Naive B cell (primary cell): ENCODE data around the gene RHOU. TPM values are rescaled to one million over a fixed set of nuclear protein-coding genes. Genes with fewer than 3 reads are reported as not detected.

Experiments
- ATAC-seq, 2 donors: fragments of 150-1000 bp; cut with Tn5 transposase; 2 replicates each; pipeline ENCODE4 v1.10.0; 2021; ENCODE audit warnings: low read depth in 2 of 2, mild to moderate bottlenecking in 2 of 2, moderate library complexity in 2 of 2
- DNase-seq: peaks from one replicate; pipeline ENCODE4 v3.0.0; 2022
- H3K27ac Mint-ChIP-seq, 6 donors: one replicate each; pipeline ENCODE4 v1.8.0; 2020 to 2022; ENCODE audit warnings: mild to moderate bottlenecking in 6 of 6, mixed read lengths in 6 of 6, moderate library complexity in 5 of 6, inconsistent platforms in 2 of 6
- H3K27me3 Mint-ChIP-seq, 3 donors: one replicate each; pipeline ENCODE4 v1.8.0; 2021 to 2022; ENCODE audit warnings: mixed read lengths in 3 of 3, mild to moderate bottlenecking in 1 of 3
- H3K36me3 Mint-ChIP-seq, 2 donors: one replicate each; pipeline ENCODE4 v1.8.0; 2020 to 2022; ENCODE audit warnings: mixed read lengths in 2 of 2, inconsistent platforms in 1 of 2, mild to moderate bottlenecking in 1 of 2
- H3K4me1 Mint-ChIP-seq, 3 donors: one replicate each; pipeline ENCODE4 v1.8.0; 2020 to 2022; ENCODE audit warnings: mixed read lengths in 3 of 3, inconsistent platforms in 1 of 3, mild to moderate bottlenecking in 1 of 3, moderate library complexity in 1 of 3
- H3K4me3 Mint-ChIP-seq, 8 donors: one replicate each; pipeline ENCODE4 v1.8.0; 2020 to 2022; ENCODE audit warnings: mild to moderate bottlenecking in 8 of 8, mixed read lengths in 8 of 8, moderate library complexity in 8 of 8, inconsistent platforms in 2 of 8
- H3K9me3 Mint-ChIP-seq, 7 donors: one replicate each; pipeline ENCODE4 v1.8.0; 2020 to 2022; ENCODE audit warnings: mixed read lengths in 7 of 7, mild to moderate bottlenecking in 5 of 7, inconsistent platforms in 2 of 7, moderate library complexity in 1 of 7
- polyA plus RNA-seq, 6 donors: library from polyadenylated mRNA; unstranded; fragments of 300-500 nt; fragmentation: Illumina TruSeq; gene quantifications; one replicate each; pipeline ENCODE4 v1.2.3, GENCODE V29; 2021; ENCODE audit warnings: low read depth in 6 of 6

Gene RHOU
- polyA plus RNA-seq, 6 donors from 2014 or later = not detected

- Mint-ChIP-seq H3K27me3 (peaks cover 12 to 17% (median 12%) of the 10 kb centered on the region in 3 donors), H3K9me3 (no peaks in the 10 kb centered on the region), H3K36me3 (no peaks in the 10 kb centered on the region), H3K4me3 (no peak overlapping the region), H3K4me1 (no peaks in the 10 kb centered on the region), H3K27ac (no peak overlapping the region)
- ATAC-seq (no peak), DNase-seq (no peak)
Observed at GRCh38 chr1:228744356-228744755, 9.1 kb downstream of the RHOU start.

- DNase-seq (no peak), ATAC-seq (no peak)
- Mint-ChIP-seq H3K9me3 (no peaks in the 10 kb centered on the region), H3K4me1 (no peaks in the 10 kb centered on the region), H3K27me3 (peaks cover 11 to 17% (median 13%) of the 10 kb centered on the region in 3 donors), H3K36me3 (no peaks in the 10 kb centered on the region), H3K27ac (no peak overlapping the region), H3K4me3 (no peak overlapping the region)
Observed at GRCh38 chr1:228744918-228745317, 9.6 kb downstream of the RHOU start.

- ATAC-seq (no peak), DNase-seq (no peak)
- H3K36me3 Mint-ChIP-seq = no peaks in the 10 kb centered on the region
- H3K4me1 Mint-ChIP-seq = no peaks in the 10 kb centered on the region
- H3K27ac Mint-ChIP-seq = no peak overlapping the region
- peaks cover 10 to 19% (median 13%) of the 10 kb centered on the region in 3 donors for H3K27me3 Mint-ChIP-seq
- no peaks in the 10 kb centered on the region for H3K9me3 Mint-ChIP-seq
- no peak overlapping the region for H3K4me3 Mint-ChIP-seq
Observed at GRCh38 chr1:228745497-228745896, 10.2 kb downstream of the RHOU start.

- peaks cover 20 to 34% (median 23%) of the 10 kb centered on the region in 3 donors for H3K27me3 Mint-ChIP-seq
- ATAC-seq (no peak), DNase-seq (no peak)
- H3K9me3 Mint-ChIP-seq = no peaks in the 10 kb centered on the region
- H3K4me1 Mint-ChIP-seq = no peaks in the 10 kb centered on the region
- no peak overlapping the region for H3K4me3 Mint-ChIP-seq
- H3K36me3 Mint-ChIP-seq = no peaks in the 10 kb centered on the region
- no peak overlapping the region for H3K27ac Mint-ChIP-seq
Observed at GRCh38 chr1:228747301-228747935, 12.1 kb downstream of the RHOU start.

GRCh38 chr1:228748029-228748428, 12.8 kb downstream of the RHOU start:
- no peak overlapping the region for H3K27ac Mint-ChIP-seq
- peaks cover 17 to 33% (median 21%) of the 10 kb centered on the region in 3 donors for H3K27me3 Mint-ChIP-seq
- H3K4me1 Mint-ChIP-seq = no peaks in the 10 kb centered on the region
- ATAC-seq = no peak
- no peak overlapping the region for H3K4me3 Mint-ChIP-seq
- no peaks in the 10 kb centered on the region for H3K9me3 Mint-ChIP-seq
- DNase-seq = no peak
- no peaks in the 10 kb centered on the region for H3K36me3 Mint-ChIP-seq

- Mint-ChIP-seq H3K27me3 (peaks cover 21 to 36% (median 23%) of the 10 kb centered on the region in 3 donors), H3K36me3 (no peaks in the 10 kb centered on the region), H3K4me1 (no peaks in the 10 kb centered on the region), H3K27ac (no peak overlapping the region), H3K9me3 (no peaks in the 10 kb centered on the region), H3K4me3 (no peak overlapping the region)
- ATAC-seq (no peak), DNase-seq (no peak)
Observed at GRCh38 chr1:228748431-228748830, 13.2 kb downstream of the RHOU start.

GRCh38 chr1:228749765-228750164, 14.5 kb downstream of the RHOU start:
- ATAC-seq (no peak), DNase-seq (no peak)
- Mint-ChIP-seq H3K27ac (no peak overlapping the region), H3K27me3 (peaks cover 33 to 42% (median 34%) of the 10 kb centered on the region in 3 donors), H3K4me3 (no peak overlapping the region), H3K36me3 (no peaks in the 10 kb centered on the region), H3K9me3 (no peaks in the 10 kb centered on the region), H3K4me1 (no peaks in the 10 kb centered on the region)

GRCh38 chr1:228750915-228751314, 15.6 kb downstream of the RHOU start:
- DNase-seq (no peak), ATAC-seq (no peak)
- H3K4me1 Mint-ChIP-seq = no peaks in the 10 kb centered on the region
- H3K27me3 Mint-ChIP-seq = peaks cover 44 to 51% (median 45%) of the 10 kb centered on the region in 3 donors
- H3K9me3 Mint-ChIP-seq = peaks cover 0 to 3% (median 0%) of the 10 kb centered on the region in 7 donors
- peaks cover 0 to 8% of the 10 kb centered on the region in 2 donors for H3K36me3 Mint-ChIP-seq
- H3K27ac Mint-ChIP-seq = no peak overlapping the region
- no peak overlapping the region for H3K4me3 Mint-ChIP-seq

GRCh38 chr1:228751360-228752098, 16.2 kb downstream of the RHOU start:
- H3K27ac Mint-ChIP-seq = no peak overlapping the region

GRCh38 chr1:228752258-228752657, 17.0 kb downstream of the RHOU start:
- Mint-ChIP-seq H3K9me3 (peaks cover 0 to 15% (median 2%) of the 10 kb centered on the region in 7 donors), H3K4me3 (no peak overlapping the region), H3K27ac (no peak overlapping the region), H3K27me3 (peaks cover 58 to 64% (median 58%) of the 10 kb centered on the region in 3 donors), H3K36me3 (peaks cover 0 to 13% of the 10 kb centered on the region in 2 donors), H3K4me1 (no peaks in the 10 kb centered on the region)
- ATAC-seq (no peak), DNase-seq (no peak)

More at GRCh38 chr1:228751360-228752098, 16.2 kb downstream of the RHOU start:
- peaks cover 50 to 57% (median 51%) of the 10 kb centered on the region in 3 donors for H3K27me3 Mint-ChIP-seq
- DNase-seq = no peak
- H3K4me1 Mint-ChIP-seq = no peaks in the 10 kb centered on the region
- no peak overlapping the region for H3K4me3 Mint-ChIP-seq
- H3K36me3 Mint-ChIP-seq = peaks cover 0 to 13% of the 10 kb centered on the region in 2 donors
- H3K9me3 Mint-ChIP-seq = peaks cover 0 to 8% (median 0%) of the 10 kb centered on the region in 7 donors
- ATAC-seq = no peak

- Mint-ChIP-seq H3K4me1 (no peaks in the 10 kb centered on the region), H3K9me3 (peaks cover 0 to 17% (median 2%) of the 10 kb centered on the region in 7 donors), H3K27me3 (peaks cover 61 to 62% (median 61%) of the 10 kb centered on the region in 3 donors), H3K4me3 (no peak overlapping the region), H3K27ac (no peak overlapping the region), H3K36me3 (peaks cover 0 to 13% of the 10 kb centered on the region in 2 donors)
- DNase-seq (no peak), ATAC-seq (no peak)
Observed at GRCh38 chr1:228752675-228753265, 17.5 kb downstream of the RHOU start.

- DNase-seq = no peak
- H3K9me3 Mint-ChIP-seq = peaks cover 0 to 17% (median 2%) of the 10 kb centered on the region in 7 donors
- peaks cover 59 to 68% (median 61%) of the 10 kb centered on the region in 3 donors for H3K27me3 Mint-ChIP-seq
- H3K4me1 Mint-ChIP-seq = no peaks in the 10 kb centered on the region
- H3K4me3 Mint-ChIP-seq = no peak overlapping the region
- ATAC-seq = no peak
- H3K27ac Mint-ChIP-seq = no peak overlapping the region
- peaks cover 0 to 13% of the 10 kb centered on the region in 2 donors for H3K36me3 Mint-ChIP-seq
Observed at GRCh38 chr1:228753287-228753686, 18.0 kb downstream of the RHOU start.

GRCh38 chr1:228753786-228754360, 18.6 kb downstream of the RHOU start:
- Mint-ChIP-seq H3K4me1 (no peaks in the 10 kb centered on the region), H3K9me3 (peaks cover 0 to 17% (median 2%) of the 10 kb centered on the region in 7 donors), H3K27ac (no peak overlapping the region), H3K27me3 (peaks cover 59 to 73% (median 66%) of the 10 kb centered on the region in 3 donors), H3K4me3 (no peak overlapping the region), H3K36me3 (peaks cover 0 to 13% of the 10 kb centered on the region in 2 donors)
- ATAC-seq (no peak), DNase-seq (no peak)
